ENCODE results near the gene C3orf22.

Gene C3orf22

GRCh38 chr3:126527006-126527405, 31.7 kb downstream of the C3orf22 start:
- no peak for DNase-seq

DNA sequence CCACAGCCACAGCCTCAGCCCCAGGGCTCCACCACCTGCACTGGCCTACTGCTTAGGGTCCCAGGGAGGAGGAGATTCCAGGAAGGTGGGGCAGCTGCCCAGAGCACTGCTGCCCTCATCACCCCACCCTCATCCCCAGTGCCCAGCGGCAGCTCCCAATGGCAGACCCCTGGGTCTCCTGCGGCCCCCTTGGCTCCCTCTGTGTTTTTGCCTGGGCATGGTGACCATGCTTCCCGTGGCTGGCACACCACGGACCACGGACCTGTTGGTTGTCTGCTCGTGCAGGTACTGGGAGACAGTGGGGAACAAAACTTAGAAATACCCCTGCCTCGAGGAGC, 32.1 kb downstream of the C3orf22 start:
- DNase-seq = no peak

- no peak for DNase-seq
Observed at GRCh38 chr3:126525853-126526667, 32.7 kb downstream of the C3orf22 start.

DNA sequence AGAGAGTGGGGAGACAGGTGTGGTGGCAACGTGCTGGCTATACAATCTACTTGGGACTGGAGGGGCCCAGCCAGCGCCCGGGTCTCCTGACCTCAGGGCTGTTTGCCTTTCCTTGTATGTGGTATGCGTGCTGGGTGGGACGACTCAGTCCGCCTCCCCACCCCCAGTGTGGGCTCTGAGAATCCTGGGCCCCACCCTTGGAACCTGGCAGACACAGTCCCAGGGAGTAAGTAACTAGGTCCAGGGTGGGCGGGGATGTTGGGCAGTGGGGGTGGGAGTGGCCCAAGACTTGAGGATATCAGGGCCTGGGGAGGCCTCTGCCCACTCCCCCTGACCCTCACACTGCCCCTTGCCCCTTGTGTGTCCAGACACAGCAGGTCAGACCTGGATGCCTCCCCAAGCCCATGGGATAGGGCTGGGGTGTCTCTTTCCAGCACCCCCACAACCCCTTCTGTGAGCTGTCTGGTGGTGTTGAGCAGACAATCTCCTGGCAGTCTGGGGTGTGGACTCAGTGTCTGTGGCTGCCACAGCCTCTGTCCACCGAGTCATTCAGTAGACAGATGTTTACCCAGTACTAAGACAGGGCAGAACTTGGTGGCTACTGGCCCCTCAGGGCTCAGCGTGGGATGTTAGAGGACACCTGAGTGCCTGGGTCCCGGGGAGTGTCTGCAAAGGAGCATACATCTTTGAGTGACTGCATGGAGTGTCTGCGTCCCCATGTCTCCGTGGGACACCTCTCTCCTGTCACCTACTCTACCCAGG, 33.5 kb downstream of the C3orf22 start:
- no peak for DNase-seq

DNA sequence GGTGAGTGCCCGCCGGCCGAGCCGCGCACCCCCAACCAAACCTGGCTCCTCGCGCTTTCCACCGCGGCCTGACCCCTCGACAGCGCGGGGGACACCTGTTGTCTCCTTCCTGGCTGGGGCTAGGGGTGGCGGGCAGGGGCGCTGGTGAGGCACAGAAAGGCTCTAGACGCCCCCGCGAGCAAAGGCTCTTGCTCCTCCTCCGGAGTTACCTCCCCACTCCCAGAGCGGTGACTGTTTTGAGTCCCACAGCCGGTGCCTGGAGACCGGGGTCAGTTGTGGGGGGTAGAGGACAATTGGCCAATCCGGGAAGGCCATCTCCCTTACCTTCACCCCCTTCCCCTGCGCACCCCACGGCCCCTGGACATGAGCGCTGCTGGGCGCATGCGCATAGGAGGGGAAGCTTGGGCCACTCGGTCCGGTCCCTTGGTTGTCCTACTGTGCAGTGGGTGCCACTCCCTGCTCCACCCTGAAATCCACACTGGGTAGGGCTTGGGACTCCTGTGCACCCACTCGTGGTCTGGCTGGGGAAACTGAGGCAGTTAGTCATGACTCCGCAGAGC, 34.2 kb downstream of the C3orf22 start:
- DNase-seq = no peak

GRCh38 chr3:126523745-126524428, 34.8 kb downstream of the C3orf22 start, which contains the start of gene CHST13:
Gene CHST13 (plus strand): TSS chr3:126524155. CDS start chr3:126524333, 178 bp downstream.
- no peak for DNase-seq

- peak; percentile 75 for DNase-seq
Observed at GRCh38 chr3:126522363-126522788, 36.4 kb downstream of the C3orf22 start.

GRCh38 chr3:126521122-126521891, 37.4 kb downstream of the C3orf22 start:
- DNase-seq = no peak

GRCh38 chr3:126519506-126520455, 39.0 kb downstream of the C3orf22 start:
- DNase-seq = no peak

DNA sequence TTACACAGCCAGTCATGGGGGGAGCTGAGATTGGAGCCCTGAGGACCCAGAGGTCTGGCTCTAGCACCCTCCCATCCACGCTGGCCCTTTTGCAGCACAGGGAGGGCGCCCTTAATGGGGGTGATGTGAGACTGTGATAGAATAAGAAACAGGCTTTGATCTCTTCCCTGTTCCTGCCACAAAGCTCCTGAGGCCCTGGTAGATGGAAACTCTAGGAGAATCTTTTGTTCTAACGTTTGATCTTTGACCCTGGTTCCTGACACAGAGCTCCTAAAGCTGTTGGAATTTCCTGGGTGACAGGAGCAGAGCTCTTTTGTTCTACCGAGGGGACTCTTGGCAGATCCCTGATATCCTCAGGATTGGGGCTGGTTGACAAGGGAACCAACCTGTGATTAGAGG, 40.0 kb downstream of the C3orf22 start:
- DNase-seq = no peak

GRCh38 chr3:126517986-126518778, 40.5 kb downstream of the C3orf22 start:
- DNase-seq = no peak

DNA sequence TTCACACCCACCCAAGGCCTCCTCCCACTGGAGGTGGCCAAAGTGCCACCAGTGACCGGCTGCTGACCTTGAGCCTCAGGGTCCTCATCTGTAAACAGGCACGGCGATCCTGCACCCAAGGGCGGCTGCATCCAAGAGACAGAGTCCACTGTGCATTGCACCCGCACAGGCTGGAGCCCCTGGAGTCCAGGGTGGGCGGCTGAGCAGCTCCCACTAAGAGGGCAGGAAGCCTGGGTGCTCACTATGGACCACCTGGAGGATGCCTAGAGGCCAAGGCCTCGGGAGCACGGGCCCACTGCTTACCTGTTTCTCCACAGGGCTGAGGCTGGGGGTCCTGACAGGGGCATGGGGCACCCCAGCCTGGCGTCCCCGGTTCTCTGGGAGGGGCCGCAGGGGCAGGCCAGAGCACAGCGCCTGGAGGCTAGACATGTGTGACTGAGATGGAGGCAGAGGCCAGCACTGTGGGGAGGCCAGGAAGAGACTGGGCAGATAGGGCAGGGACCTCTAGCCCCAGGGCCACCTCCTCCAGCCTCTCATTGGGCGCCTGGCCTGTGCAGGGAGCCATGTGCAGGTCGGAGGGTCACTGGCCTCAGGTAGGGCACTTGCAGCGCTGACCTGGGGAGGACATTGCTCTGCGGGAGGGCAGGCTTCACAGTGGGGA, 41.3 kb downstream of the C3orf22 start, which contains the start of gene UROC1:
TSS of gene UROC1 (minus strand) at position 483 of the 661 bp plus-strand sequence. CDS start at position 429, 54 bp downstream.
- DNase-seq = no peak

GRCh38 chr3:126516936-126517290, 41.8 kb downstream of the C3orf22 start:
- DNase-seq = no peak

DNA sequence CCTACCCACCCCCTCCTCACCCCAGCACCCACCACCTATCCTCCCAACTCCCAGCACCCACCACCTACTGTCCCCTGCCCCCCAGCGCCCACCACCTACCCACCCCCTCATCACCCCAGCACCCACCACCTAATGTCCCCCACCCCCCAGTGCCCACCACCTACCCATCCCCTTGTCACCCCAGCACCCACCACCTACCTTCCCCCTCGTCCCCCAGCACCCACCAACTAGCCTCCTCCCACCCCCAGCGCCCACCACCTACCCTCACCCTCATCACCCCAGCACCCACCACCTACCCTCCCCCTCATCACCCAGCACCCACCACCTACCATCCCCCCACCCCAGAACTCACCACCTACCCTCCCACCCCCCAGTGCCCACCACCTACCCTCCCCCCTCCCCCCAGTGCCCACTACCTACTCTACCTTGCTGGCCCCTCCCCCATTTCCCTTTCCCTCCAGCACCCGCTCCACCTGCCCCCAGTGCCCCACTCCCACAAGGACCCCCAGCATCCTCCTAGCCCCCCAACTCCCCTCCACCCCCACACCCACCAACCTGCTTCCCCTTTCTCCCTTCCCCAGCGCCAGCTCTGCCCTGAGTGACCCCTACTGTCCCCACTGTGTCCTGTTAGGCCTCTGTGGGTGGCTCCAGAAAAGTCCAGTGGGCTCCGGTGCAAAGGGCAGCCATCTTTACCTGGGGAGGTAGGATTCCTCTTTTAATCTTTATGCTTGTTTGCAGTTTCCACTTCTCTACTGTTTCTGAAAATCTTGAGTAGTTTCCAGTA, 42.4 kb downstream of the C3orf22 start:
- no peak for DNase-seq

DNA sequence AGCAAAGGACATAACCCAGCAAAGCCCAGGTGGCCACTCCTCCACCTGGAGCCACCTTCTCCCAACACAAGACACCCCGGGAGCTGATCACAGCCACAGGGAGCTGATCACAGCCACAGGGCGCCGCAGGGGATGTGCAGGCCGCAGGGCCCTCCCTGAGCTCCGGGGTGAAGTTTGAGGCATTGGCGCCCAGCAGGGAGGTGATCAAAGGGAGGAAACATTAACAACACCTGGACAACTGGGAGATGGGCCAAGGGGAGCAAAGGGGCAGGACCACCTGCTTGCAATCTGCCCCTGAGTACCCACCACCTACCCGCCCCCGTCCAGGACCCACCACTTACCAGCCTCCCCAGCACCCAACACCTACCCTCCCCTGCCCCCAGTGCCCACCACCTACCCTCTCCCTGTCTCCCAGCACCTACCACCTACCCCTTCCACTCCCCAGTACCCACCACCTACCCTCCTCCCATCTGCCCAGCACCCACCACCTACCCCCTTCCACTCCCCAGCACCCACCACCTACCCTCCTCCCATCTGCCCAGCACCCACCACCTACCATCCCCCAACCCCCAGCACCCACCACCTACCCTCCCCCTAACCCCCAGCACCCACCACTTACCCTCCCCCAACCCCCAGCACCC, 43.5 kb downstream of the C3orf22 start:
- DNase-seq = no peak

DNA sequence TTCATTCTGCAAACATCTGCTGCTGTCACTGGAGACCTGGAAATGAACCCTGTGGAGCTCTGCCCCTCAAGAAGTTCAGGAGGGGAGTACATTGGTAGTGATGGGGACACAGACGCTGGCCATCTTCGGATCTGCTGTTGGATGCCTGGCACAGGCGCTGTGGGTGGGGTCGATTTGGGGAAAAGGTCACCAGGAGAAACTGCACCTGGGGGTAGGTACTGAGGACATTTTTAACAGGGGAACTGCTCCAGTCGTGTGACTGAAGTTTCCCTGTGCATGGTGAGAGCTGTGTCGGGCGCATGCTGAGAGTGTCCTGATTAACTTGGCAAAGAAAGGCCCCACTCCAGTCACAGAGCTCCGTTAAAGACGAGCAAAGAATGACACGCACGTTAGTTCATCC, 44.6 kb downstream of the C3orf22 start:
- DNase-seq = no peak

DNA sequence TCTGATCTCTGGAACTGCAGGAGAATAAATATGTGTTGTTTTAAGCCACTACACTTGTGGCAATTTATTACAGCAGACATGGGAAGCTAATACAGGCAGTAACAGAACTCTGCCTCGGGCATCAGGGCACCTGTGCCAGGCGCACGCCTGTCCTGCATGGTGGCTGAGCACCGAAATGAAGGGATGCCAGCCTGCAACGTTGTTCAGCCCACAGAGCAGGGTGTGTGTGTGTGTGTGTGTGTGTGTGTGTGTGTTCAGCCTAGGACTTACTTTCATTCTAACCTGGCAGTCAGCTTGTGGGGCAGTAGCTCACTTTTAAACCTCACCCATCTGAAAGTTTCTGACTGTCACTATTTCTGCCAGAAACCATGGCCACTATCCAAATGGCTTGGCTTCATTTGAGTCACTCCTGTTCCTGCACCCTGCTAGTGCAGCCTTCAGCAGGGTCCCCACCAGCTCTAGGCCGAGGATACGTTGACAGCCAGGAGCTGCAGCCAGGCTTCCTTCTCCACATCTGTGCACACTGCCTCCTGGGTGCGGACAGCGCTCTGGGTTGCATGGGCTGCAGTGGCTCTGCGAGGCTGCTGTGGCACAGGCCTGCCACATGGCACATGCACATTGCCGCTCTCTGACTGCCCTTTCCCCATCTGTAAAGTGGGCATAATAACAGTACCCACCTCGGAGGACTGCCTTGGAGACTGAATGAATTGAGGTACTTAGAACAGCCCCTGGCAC, 45.6 kb downstream of the C3orf22 start:
- DNase-seq = no peak

- DNase-seq = no peak
Observed at GRCh38 chr3:126512026-126512425, 46.7 kb downstream of the C3orf22 start.
